Mononuclear cell (primary cell): ENCODE results near the gene TRIM29. TPM values are rescaled to one million over a fixed set of nuclear protein-coding genes. Genes with fewer than 3 reads are reported as not detected.

Experiments
- H3K27me3 ChIP-seq: 2 replicates; pipeline ENCODE4 v1.6.0; 2011; ENCODE audit warnings: low read length, control low read depth; ENCODE audit not compliant: insufficient read depth
- H3K4me1 ChIP-seq: 2 replicates; pipeline ENCODE4 v1.5.1; 2011; ENCODE audit warnings: mild to moderate bottlenecking, low read length, control low read depth; ENCODE audit not compliant: insufficient read depth
- H3K4me3 ChIP-seq: 2 replicates; pipeline ENCODE4 v1.5.1; 2011; ENCODE audit warnings: mild to moderate bottlenecking, low read length, moderate library complexity
- H3K9me3 ChIP-seq: 2 replicates; pipeline ENCODE4 v1.5.1; 2011; ENCODE audit warnings: low read depth, mild to moderate bottlenecking, control low read depth, low read length
- total RNA-seq: library from RNA; depleted of rRNA; stranded (reverse); fragments of >200 nt; gene quantifications from one replicate; pipeline ENCODE4 v1.2.3, GENCODE V29; 2012

TRIM29 gene
- total RNA-seq, 1 donor, result not detected

GRCh38 chr11:120088056-120088455 lies 49.9 kb downstream of the TRIM29 start:
- no peaks in the 10 kb centered on the region for H3K27me3 ChIP-seq
- no peaks in the 10 kb centered on the region for H3K4me1 ChIP-seq
- H3K9me3 ChIP-seq, result no peaks in the 10 kb centered on the region
- no peak overlapping the region for H3K4me3 ChIP-seq

- Histone ChIP-seq H3K9me3 (no peaks in the 10 kb centered on the region), H3K4me3 (no peak overlapping the region), H3K4me1 (no peaks in the 10 kb centered on the region), H3K27me3 (no peaks in the 10 kb centered on the region)
Measured at GRCh38 chr11:120086651-120087050, 51.3 kb downstream of the TRIM29 start.

- no peak overlapping the region for H3K4me3 ChIP-seq
- H3K9me3 ChIP-seq, result no peaks in the 10 kb centered on the region
- no peaks in the 10 kb centered on the region for H3K4me1 ChIP-seq
- no peaks in the 10 kb centered on the region for H3K27me3 ChIP-seq
Measured at GRCh38 chr11:120079750-120080610, 57.9 kb downstream of the TRIM29 start.

GRCh38 chr11:120078397-120078796 lies 59.5 kb downstream of the TRIM29 start:
- Histone ChIP-seq H3K4me3 (no peak overlapping the region), H3K27me3 (no peaks in the 10 kb centered on the region), H3K9me3 (no peaks in the 10 kb centered on the region), H3K4me1 (no peaks in the 10 kb centered on the region)

GRCh38 chr11:120074076-120074475 lies 63.8 kb downstream of the TRIM29 start:
- H3K27me3 ChIP-seq, result no peaks in the 10 kb centered on the region

DNA sequence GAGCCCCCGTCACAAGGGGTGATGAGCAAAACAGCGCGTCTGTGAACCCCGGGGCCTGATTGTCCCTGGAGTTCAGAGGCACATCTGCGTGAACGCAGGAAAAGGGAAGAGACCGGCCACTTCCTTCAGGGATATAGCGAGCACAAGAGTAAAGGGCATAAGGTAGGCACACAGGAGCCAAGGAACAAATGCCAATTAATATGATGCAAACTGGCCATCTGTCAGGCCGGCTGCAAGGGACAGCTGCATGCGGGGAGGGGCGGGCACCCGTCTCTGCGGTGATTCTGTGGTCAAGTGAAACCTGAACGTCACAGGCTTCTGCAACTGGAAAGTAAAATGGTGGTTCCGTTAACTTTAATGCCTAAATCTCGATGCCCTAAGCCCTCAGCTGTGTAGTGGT lies 64.7 kb downstream of the TRIM29 start:
- Histone ChIP-seq H3K4me3 (no peak overlapping the region), H3K4me1 (no peaks in the 10 kb centered on the region), H3K9me3 (no peaks in the 10 kb centered on the region), H3K27me3 (peaks cover 3% of the 10 kb centered on the region)

More at GRCh38 chr11:120074076-120074475, 63.8 kb downstream of the TRIM29 start:
- H3K9me3 ChIP-seq, result no peaks in the 10 kb centered on the region
- H3K4me3 ChIP-seq, result no peak overlapping the region
- H3K4me1 ChIP-seq, result no peaks in the 10 kb centered on the region

- no peaks in the 10 kb centered on the region for H3K9me3 ChIP-seq
- no peak overlapping the region for H3K4me3 ChIP-seq
- H3K27me3 ChIP-seq, result peaks cover 3% of the 10 kb centered on the region
- H3K4me1 ChIP-seq, result no peaks in the 10 kb centered on the region
Measured at GRCh38 chr11:120068114-120068573, 69.8 kb downstream of the TRIM29 start.

DNA sequence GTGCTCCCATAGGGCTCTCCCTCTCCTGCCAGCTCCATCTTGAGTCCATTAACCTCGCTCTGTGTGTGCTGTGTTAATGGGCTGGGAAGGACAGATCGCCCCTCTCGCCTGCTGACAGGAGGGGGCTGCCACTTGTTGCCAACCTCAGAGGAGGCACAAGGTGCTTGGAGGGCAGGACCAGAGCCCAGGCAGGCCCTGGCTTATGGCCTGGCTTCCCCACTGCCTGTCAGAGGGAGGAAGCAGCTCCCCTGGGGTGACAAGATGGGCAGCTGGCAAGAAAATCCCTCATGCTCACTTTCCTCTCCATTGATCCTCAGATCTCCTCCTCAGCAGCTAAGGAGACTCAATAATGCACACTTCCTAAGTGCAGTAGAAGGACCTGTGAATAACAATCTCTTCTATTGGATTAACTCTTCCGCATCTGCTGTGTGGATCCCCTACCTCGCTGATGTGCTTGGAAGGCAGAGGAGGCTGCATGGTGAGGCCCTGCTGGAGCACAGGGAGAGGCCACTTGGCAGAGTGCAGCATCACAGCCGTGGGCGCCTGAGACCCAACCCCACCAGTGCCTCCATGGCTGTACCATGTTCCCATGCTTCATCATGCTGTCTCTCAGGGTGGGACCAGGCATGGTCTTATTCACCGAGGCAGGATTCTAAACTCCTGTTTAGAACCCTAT lies 70.3 kb downstream of the TRIM29 start:
- Histone ChIP-seq H3K4me1 (no peaks in the 10 kb centered on the region), H3K27me3 (peaks cover 3% of the 10 kb centered on the region), H3K9me3 (no peaks in the 10 kb centered on the region), H3K4me3 (no peak overlapping the region)

GRCh38 chr11:120066738-120067437 lies 71.0 kb downstream of the TRIM29 start:
- H3K4me3 ChIP-seq, result no peak overlapping the region
- H3K4me1 ChIP-seq, result no peaks in the 10 kb centered on the region
- H3K27me3 ChIP-seq, result peaks cover 3% of the 10 kb centered on the region
- H3K9me3 ChIP-seq, result no peaks in the 10 kb centered on the region

DNA sequence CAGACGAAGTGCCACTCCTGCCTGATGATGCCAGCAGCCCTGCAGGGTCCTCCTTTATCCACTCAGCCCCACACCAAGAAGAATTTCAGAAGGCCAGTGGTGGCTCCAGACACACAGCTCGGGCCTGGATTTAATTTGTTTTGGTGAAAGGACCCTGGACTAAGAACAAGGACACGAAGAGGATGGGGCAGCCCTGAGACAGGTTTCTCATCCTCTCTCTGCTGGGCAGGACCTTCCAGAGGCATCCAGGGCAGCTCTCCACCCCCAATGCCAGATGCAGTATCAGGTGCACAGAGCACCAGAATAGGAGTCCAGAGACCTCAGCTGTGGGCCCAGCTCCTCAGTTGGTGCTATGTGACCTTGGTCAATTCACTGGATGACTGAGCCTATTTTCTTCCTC lies 72.0 kb downstream of the TRIM29 start:
- H3K9me3 ChIP-seq, result no peaks in the 10 kb centered on the region
- peaks cover 3% of the 10 kb centered on the region for H3K27me3 ChIP-seq
- H3K4me3 ChIP-seq, result no peak overlapping the region
- no peaks in the 10 kb centered on the region for H3K4me1 ChIP-seq

- no peak overlapping the region for H3K4me3 ChIP-seq
- H3K9me3 ChIP-seq, result no peaks in the 10 kb centered on the region
- no peaks in the 10 kb centered on the region for H3K4me1 ChIP-seq
- H3K27me3 ChIP-seq, result peaks cover 3% of the 10 kb centered on the region
Measured at GRCh38 chr11:120065176-120065575, 72.7 kb downstream of the TRIM29 start.

- Histone ChIP-seq H3K4me3 (no peak overlapping the region), H3K9me3 (no peaks in the 10 kb centered on the region), H3K27me3 (peaks cover 3% of the 10 kb centered on the region), H3K4me1 (no peaks in the 10 kb centered on the region)
Measured at GRCh38 chr11:120064341-120064740, 73.6 kb downstream of the TRIM29 start.

- Histone ChIP-seq H3K4me3 (no peak overlapping the region), H3K4me1 (no peaks in the 10 kb centered on the region), H3K27me3 (peaks cover 2% of the 10 kb centered on the region), H3K9me3 (no peaks in the 10 kb centered on the region)
Measured at GRCh38 chr11:120063686-120064340, 74.1 kb downstream of the TRIM29 start.

DNA sequence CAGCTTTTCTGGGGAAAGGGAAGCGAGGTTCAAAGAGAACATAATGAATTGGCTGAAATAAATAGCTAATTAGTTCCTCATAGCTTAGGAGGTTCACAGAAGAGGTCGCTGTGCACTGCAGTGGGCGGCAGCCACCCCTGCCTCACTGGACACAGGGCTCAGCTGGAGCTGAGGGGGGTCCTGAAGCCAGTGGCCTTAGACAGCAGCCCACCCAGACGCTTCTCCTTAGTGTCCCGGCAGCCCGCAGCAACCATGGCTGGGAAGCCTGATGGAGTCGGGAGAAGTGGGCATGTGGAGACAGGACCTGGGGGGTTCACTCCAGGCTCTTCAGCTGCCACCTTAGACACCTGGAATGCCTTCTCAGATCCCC lies 75.4 kb downstream of the TRIM29 start:
- no peak overlapping the region for H3K4me3 ChIP-seq
- H3K9me3 ChIP-seq, result no peaks in the 10 kb centered on the region
- H3K27me3 ChIP-seq, result no peaks in the 10 kb centered on the region
- no peaks in the 10 kb centered on the region for H3K4me1 ChIP-seq
